ENCODE results near the gene NT5E.

The NT5E gene

GRCh38 chr6:85460921-85461797 lies 11.3 kb downstream of the NT5E start:
- no peak for DNase-seq

- no peak for DNase-seq
Observed at GRCh38 chr6:85461798-85462170, 11.9 kb downstream of the NT5E start.

- DNase-seq = no peak
Observed at GRCh38 chr6:85462673-85463072, 12.8 kb downstream of the NT5E start.

- no peak for DNase-seq
Observed at GRCh38 chr6:85463621-85464259, 13.9 kb downstream of the NT5E start.

GRCh38 chr6:85464260-85464644 lies 14.4 kb downstream of the NT5E start:
- no peak for DNase-seq

GRCh38 chr6:85464722-85465150 lies 14.9 kb downstream of the NT5E start:
- DNase-seq = no peak

- DNase-seq = no peak
Observed at GRCh38 chr6:85465762-85466161, 15.9 kb downstream of the NT5E start.

GRCh38 chr6:85468326-85468725 lies 18.4 kb downstream of the NT5E start:
- DNase-seq = no peak

- no peak for DNase-seq
Observed at GRCh38 chr6:85469276-85470022, 19.6 kb downstream of the NT5E start.

GRCh38 chr6:85470023-85470410 lies 20.1 kb downstream of the NT5E start:
- no peak for DNase-seq

GRCh38 chr6:85472744-85473143 lies 22.9 kb downstream of the NT5E start:
- DNase-seq = no peak

- no peak for DNase-seq
Observed at GRCh38 chr6:85473748-85474147, 23.9 kb downstream of the NT5E start.

GRCh38 chr6:85476532-85476931 lies 26.6 kb downstream of the NT5E start:
- no peak for DNase-seq

GRCh38 chr6:85479208-85479607 lies 29.3 kb downstream of the NT5E start:
- no peak for DNase-seq

GRCh38 chr6:85482206-85482904 lies 32.5 kb downstream of the NT5E start:
- no peak for DNase-seq

GRCh38 chr6:85482905-85483700 lies 33.2 kb downstream of the NT5E start:
- DNase-seq = peak; percentile 75

- DNase-seq = no peak
Observed at GRCh38 chr6:85483846-85484245, 34.0 kb downstream of the NT5E start.

GRCh38 chr6:85484948-85485347 lies 35.1 kb downstream of the NT5E start:
- DNase-seq = no peak

GRCh38 chr6:85490516-85491248 lies 40.8 kb downstream of the NT5E start:
- no peak for DNase-seq

GRCh38 chr6:85493389-85493788 lies 43.5 kb downstream of the NT5E start:
- DNase-seq = no peak
